Cardiac fibroblast (primary cell): ENCODE results near the gene ERICH6B.

Source experiments
- DNase-seq, 2 donors: peaks; one replicate each; pipeline versions ENCODE4 v3.0.0 to v3.0.0-alpha.2; 2010; ENCODE audit warnings: low read depth in 2 of 2
- H3K4me3 ChIP-seq, 2 donors: replicated peaks in 1 of 2; 1 replicate in 1 of 2; 2 replicates in 1 of 2; pipeline ENCODE4 v1.5.1; 2011; ENCODE audit warnings: low read depth in 2 of 2, low read length in 2 of 2, mild to moderate bottlenecking in 2 of 2, moderate library complexity in 1 of 2
- TF ChIP-seq, protein P1 (sequence below): IDR thresholded peaks from one replicate; pipeline ENCODE4 v1.5.1; 2011; ENCODE audit warnings: low read depth, mild to moderate bottlenecking, low read length, inconsistent platforms

Gene ERICH6B

DNA sequence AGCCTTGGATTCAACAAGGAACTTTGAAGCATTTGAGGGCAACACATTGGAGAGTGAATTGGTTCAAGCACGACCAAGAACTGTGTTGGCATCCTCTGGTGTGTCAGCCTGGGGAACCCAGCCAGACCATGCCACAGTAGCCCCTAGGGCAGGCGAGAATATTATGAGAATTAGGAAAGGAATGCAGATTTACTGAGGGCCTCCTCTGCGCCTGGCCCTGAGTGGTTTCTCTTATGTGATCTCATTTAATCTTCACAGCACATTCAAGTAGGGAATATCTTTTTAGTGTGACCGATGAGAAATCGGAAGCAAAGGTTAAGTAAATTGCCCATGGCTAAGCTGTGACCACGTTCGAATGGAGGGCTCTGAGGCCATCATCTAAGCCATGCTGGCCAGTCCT, 15.3 kb upstream of the ERICH6B start:
- H3K4me3 ChIP-seq: no peak overlapping the region
- TF ChIP-seq, protein P1, sequence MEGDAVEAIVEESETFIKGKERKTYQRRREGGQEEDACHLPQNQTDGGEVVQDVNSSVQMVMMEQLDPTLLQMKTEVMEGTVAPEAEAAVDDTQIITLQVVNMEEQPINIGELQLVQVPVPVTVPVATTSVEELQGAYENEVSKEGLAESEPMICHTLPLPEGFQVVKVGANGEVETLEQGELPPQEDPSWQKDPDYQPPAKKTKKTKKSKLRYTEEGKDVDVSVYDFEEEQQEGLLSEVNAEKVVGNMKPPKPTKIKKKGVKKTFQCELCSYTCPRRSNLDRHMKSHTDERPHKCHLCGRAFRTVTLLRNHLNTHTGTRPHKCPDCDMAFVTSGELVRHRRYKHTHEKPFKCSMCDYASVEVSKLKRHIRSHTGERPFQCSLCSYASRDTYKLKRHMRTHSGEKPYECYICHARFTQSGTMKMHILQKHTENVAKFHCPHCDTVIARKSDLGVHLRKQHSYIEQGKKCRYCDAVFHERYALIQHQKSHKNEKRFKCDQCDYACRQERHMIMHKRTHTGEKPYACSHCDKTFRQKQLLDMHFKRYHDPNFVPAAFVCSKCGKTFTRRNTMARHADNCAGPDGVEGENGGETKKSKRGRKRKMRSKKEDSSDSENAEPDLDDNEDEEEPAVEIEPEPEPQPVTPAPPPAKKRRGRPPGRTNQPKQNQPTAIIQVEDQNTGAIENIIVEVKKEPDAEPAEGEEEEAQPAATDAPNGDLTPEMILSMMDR: no peak
- no peak for DNase-seq

DNA sequence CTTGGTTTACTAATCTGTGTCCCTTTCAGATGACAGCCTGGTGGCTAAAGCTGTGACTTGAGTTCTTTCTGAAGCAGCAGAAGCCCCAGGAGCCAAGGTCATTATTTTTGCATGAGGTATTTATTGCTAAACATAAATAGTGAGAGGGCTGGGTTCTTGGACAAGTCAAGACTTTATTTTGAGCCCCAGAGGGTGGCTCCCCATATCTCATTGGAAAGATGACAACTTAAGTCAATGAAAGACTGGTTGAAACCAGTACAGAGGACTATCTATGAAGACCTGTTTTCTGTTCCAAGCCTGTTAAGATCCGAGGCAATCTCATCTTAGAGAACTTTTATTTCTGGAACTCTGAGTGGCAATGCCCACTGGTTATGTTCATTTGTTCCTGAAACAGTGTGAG, 14.4 kb upstream of the ERICH6B start:
- DNase-seq: no peak
- TF ChIP-seq, protein P1: no peak
- no peak overlapping the region for H3K4me3 ChIP-seq

DNA sequence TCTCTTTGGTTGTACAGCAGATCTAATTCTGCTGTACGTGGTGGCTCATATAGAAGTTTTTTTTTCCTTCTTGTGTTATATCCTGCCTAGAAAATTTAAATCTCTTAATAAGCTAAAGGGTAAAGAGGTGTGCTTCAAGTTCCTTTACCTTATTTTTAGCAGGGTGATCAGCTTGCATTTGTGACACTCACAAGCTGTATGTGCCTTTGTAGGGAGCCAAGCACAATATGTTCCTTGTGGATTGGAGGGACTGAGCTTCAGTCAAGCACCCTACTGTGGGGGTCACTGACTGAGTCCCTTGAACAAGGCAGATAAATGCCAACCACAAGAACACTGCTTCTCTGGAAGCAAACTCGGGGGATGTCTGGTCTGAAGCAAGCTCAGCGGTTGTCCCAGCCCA, 12.6 kb upstream of the ERICH6B start:
- no peak for DNase-seq

DNA sequence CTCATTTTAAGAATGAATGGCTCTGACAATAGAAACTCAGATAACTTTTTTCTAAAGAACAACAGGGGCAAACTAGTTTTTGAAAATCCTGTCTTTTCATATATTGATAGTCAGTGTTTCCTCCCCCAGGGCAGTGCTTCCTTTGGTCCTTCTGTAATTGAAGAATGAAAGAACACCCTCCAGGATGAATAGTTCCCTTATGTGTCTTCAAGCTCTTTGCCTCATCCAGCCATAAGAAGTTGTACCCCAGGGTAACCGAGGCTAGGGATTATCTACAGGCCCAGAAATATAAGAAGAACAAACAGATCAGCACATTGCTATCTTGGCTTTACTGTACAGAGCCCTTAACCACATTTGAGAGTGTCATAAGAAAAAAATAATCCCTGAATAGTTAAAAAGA, 12.1 kb upstream of the ERICH6B start:
- TF ChIP-seq, protein P1: no peak
- no peak for DNase-seq
- H3K4me3 ChIP-seq: no peak overlapping the region

More for the DNA sequence above, 12.6 kb upstream of the ERICH6B start:
- no peak overlapping the region for H3K4me3 ChIP-seq
- TF ChIP-seq, protein P1: no peak

DNA sequence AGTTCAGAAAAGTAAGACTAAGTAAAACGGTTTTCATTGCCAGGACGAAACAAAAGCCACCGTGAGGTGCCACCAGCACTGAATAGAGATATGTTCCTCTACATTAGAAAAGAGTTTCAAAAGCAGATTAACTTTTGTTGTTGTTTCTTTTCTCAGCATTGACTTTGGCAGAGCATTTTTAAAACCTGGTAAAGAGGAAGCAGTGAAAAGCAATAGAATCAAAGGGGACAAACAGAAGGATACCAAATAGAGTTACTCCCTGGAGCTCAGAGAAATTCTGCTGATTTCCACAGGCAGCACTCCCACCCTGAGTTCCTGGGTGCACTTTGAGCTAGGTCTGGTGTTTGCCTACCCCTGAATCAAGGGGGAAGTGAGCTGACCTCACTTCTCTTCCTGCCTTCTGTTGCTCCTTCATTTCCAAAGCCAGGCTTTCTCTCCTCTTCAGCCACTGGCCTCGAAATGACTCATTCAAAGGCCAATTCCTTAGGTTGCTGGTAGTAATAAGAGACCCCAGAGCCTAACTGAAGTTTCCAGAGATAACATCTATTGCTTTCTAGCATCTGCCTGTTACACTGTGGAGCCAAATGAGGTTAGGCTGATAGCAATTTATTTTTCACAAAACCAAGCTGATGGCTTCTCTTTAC, 11.3 kb upstream of the ERICH6B start:
- H3K4me3 ChIP-seq: no peak overlapping the region
- TF ChIP-seq, protein P1: no peak
- no peak for DNase-seq

DNA sequence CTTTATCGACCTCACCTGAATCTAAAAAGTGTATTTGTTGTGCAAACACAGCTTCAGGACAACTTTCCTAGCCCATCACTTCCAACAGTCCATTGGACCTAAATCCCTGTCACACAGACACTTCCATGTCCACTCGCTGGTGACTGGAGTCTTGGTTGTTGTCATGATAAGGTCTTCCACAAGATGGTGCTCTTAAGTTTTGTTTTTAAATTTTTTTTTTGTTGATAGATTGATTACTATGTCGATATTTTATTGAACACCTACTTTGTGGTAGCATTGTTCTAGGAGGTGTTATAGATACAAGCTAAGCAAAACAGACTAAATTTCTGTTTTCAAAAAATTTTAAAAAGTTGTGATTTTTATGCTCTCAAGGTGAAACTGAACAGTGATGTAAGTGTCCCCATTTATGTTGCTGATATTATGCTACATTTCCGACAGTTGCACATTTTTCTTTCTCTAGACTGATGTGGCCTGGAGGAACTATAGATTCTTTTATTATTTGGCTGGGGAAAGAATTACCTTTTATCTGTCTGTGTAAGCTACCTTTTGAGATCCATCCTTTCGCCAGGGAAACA, 8.1 kb upstream of the ERICH6B start:
- TF ChIP-seq, protein P1: peak; percentile 51
- H3K4me3 ChIP-seq: no peak overlapping the region
- peak; percentile 21 to 45 for DNase-seq
